Measurements from ENCODE around the gene HIPK1. TPM values are rescaled to one million over a fixed set of nuclear protein-coding genes. Genes with fewer than 3 reads are reported as not detected.

Gene HIPK1
- total and polyA plus RNA-seq, 10 of the 15 experiments (the other 5 are each of a cell fraction or from before 2014, with no cell fraction given): 4.2 to 33.9 (median 11.4) TPM

GRCh38 chr1:113922957-113923356 lies 6.2 kb upstream of the HIPK1 start:
- BruUV-seq (replicated peaks): no TSS peak
- POLR2A ChIA-PET: no interaction called here
- FAIRE-seq (no peak), DNase-seq (ENCODE audit: low read depth, low spot score) (no peak), ATAC-seq (no peak)
- Histone ChIP-seq H3K4me1 (ENCODE audit: control insufficient read depth, insufficient read depth, low read length) (peaks cover 4% of the 10 kb centered on the region), H3K9ac (ENCODE audit: control insufficient read depth, insufficient read depth, low read length) (no peak overlapping the region), H3K36me3 (ENCODE audit: control insufficient read depth in 2 of 2, insufficient read depth in 2 of 2, low read length in 1 of 2) (no peaks in the 10 kb centered on the region), H3K9me3 (replicated peaks; ENCODE audit: control insufficient read depth, insufficient read depth, low read length) (no peaks in the 10 kb centered on the region), H3K4me2 (ENCODE audit: control insufficient read depth, insufficient read depth) (no peak overlapping the region), H2AFZ (ENCODE audit: control insufficient read depth, low read depth, low read length) (no peak overlapping the region), H4K20me1 (ENCODE audit: control insufficient read depth, insufficient read depth) (no peaks in the 10 kb centered on the region), H3K27ac (ENCODE audit: control insufficient read depth, insufficient read depth) (no peak overlapping the region), H3K4me3 (no peak overlapping the region), H3K79me2 (ENCODE audit: control insufficient read depth, insufficient read depth, low read length) (no peaks in the 10 kb centered on the region), H3K27me3 (replicated peaks in 1 of 2; ENCODE audit: control insufficient read depth in 2 of 2, insufficient read depth in 2 of 2, low read length in 1 of 2) (no peaks in the 10 kb centered on the region)
- RAD21 ChIA-PET (ENCODE audit: unreplicated experiment): no interaction called here
- intact Hi-C loops (cut with micrococcal nuclease; ENCODE audit: unreplicated experiment) (no loop called here), in situ Hi-C loops (cut with MboI) (no loop called here)
- 71% methylated on average over 4 of the region's 4 CpGs for WGBS (ENCODE audit: insufficient coverage, insufficient replicate concordance, low lambda C conversion rate, missing lambda C conversion rate)
- TF ChIP-seq BRCA1 (IDR thresholded peaks at IDR 0.05; ENCODE audit: low read depth, low read length): no peak
- TF ChIP-seq IRF5 (IDR thresholded peaks at IDR 0.05; ENCODE audit: borderline replicate concordance): no peak
- no peak for TF ChIP-seq RELA (IDR thresholded peaks at IDR 0.05; ENCODE audit: borderline replicate concordance, partially characterized antibody)
- no peak for TF ChIP-seq POU2F2 (IDR thresholded peaks at IDR 0.05; ENCODE audit: borderline replicate concordance, low read depth, low read length)
- no peak for TF ChIP-seq NFXL1 (IDR thresholded peaks at IDR 0.05; ENCODE audit: borderline replicate concordance)
- TF ChIP-seq PRDM15 (CRISPR knock-in tag; IDR thresholded peaks at IDR 0.05): no peak
- TF ChIP-seq ESRRA (IDR thresholded peaks at IDR 0.05; ENCODE audit: low read length): no peak
- TF ChIP-seq ZNF217 (IDR thresholded peaks at IDR 0.05): no peak
- SMC1A ChIA-PET (ENCODE audit: uncharacterized antibody, unreplicated experiment): interaction anchor here (1.6 kb wide), 1 partner anchor 88 kb away, joined by 3 read pairs; no protein-coding TSS in a partner anchor
- CTCF ChIA-PET: no interaction called here

All from GM12878 (cell line).